ENCODE data around the gene CRTC1.

CRTC1 gene

GRCh38 chr19:18659281-18660050, 24.0 kb upstream of the CRTC1 start:
- peak; percentile 23 to 53 for DNase-seq (ENCODE audit: low read depth in 2 of 2)
- no peak overlapping the region for H3K4me3 ChIP-seq (replicated peaks in 1 of 2; ENCODE audit: low read depth in 2 of 2, low read length in 2 of 2)
- TF ChIP-seq CTCF (IDR thresholded peaks at IDR 0.05; ENCODE audit: low read depth, low read length): no peak

- DNase-seq (ENCODE audit: low read depth in 2 of 2): peak; percentile 67 to 74
- TF ChIP-seq CTCF (IDR thresholded peaks at IDR 0.05; ENCODE audit: low read depth, low read length): no peak
- H3K4me3 ChIP-seq (replicated peaks in 1 of 2; ENCODE audit: low read depth in 2 of 2, low read length in 2 of 2): no peak overlapping the region
Measured at GRCh38 chr19:18660051-18660910, 23.2 kb upstream of the CRTC1 start.

- H3K4me3 ChIP-seq (replicated peaks in 1 of 2; ENCODE audit: low read depth in 2 of 2, low read length in 2 of 2): no peak overlapping the region
- DNase-seq (ENCODE audit: low read depth in 2 of 2): peak in 1 of 2 donors; percentile 19
- TF ChIP-seq CTCF (IDR thresholded peaks at IDR 0.05; ENCODE audit: low read depth, low read length): no peak
Measured at GRCh38 chr19:18660939-18661670, 22.4 kb upstream of the CRTC1 start.

- no peak for TF ChIP-seq CTCF (IDR thresholded peaks at IDR 0.05; ENCODE audit: low read depth, low read length)
- no peak overlapping the region for H3K4me3 ChIP-seq (replicated peaks in 1 of 2; ENCODE audit: low read depth in 2 of 2, low read length in 2 of 2)
- DNase-seq (ENCODE audit: low read depth in 2 of 2): peak in 1 of 2 donors; percentile 24
Measured at GRCh38 chr19:18662972-18663732, 20.3 kb upstream of the CRTC1 start.

- DNase-seq (ENCODE audit: low read depth in 2 of 2): no peak
- no peak overlapping the region for H3K4me3 ChIP-seq (replicated peaks in 1 of 2; ENCODE audit: low read depth in 2 of 2, low read length in 2 of 2)
- TF ChIP-seq CTCF (IDR thresholded peaks at IDR 0.05; ENCODE audit: low read depth, low read length): no peak
Measured at GRCh38 chr19:18663940-18664530, 19.4 kb upstream of the CRTC1 start.

Data from cardiac fibroblast (primary cell).